GM20000 (cell line): ENCODE results near the gene GGACT.

Experiments used
- DNase-seq: peaks from one replicate; pipeline ENCODE4 v3.0.0; 2012; ENCODE audit warnings: low spot score
- CTCF ChIP-seq: IDR thresholded peaks from 2 replicates; pipeline ENCODE4 v1.5.1; 2012; ENCODE audit warnings: mild to moderate bottlenecking, control low read depth; ENCODE audit errors: extremely low read depth, missing control alignments

GGACT gene

DNA sequence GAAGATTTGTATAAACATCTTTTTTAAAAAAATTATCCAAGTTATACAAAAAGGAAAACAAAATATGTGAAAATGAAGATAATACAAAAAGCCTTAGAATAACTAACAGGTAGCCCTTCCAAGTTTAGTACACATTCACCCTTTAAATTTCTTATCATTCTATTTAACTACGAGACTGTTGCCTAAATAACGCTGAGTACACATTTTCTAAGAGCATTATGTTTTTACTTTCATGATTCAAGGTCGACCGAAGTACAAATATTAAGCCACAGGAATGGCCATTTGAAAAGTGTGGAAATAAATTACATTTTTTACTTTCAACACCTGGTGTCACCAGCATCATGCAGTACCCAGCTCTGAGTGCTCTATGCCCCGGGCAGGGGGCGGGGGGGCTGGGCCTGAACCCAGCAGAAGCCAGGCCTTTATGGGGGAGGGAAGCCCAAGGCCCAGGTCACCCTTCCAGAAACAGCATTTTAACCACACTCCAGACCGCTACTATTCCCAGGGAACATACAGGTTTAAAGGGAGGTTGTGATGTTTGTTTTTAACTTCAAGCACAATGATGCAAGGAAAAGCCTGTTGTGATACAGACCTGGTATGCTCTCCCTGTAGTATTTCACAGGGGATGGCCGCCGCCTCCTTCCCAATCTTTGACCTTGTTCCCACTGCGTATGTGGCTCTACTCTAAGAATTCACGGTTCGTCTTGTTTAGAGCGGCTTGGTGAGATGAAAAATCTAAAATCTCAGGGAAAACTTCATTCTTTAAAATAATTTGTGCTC is 24.0 kb downstream of the GGACT start:
- TF ChIP-seq CTCF: no peak
- DNase-seq: no peak

DNA sequence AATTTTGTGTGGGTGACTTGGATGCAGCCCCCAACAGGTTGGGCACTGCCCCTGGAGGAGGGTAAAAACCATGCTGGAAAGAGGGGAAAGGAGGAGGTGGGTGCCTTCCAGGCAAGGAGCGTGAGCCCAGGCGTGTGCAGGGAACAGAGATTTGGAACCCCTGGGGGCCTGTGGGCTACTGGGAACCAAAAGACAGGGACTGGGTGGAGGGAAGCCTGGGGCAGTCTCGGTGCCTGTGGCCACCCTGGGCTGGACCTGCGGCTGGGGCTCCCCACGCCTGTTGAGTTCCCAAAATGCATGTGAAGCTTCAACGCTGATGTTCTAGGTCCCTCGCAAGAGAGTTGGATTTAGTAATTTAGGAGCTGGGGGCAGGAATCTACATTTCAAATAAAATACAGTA is 24.8 kb downstream of the GGACT start:
- no peak for DNase-seq
- TF ChIP-seq CTCF: no peak

- no peak for DNase-seq
- TF ChIP-seq CTCF: no peak
Observed at GRCh38 chr13:100561599-100562204, 26.9 kb downstream of the GGACT start.

DNA sequence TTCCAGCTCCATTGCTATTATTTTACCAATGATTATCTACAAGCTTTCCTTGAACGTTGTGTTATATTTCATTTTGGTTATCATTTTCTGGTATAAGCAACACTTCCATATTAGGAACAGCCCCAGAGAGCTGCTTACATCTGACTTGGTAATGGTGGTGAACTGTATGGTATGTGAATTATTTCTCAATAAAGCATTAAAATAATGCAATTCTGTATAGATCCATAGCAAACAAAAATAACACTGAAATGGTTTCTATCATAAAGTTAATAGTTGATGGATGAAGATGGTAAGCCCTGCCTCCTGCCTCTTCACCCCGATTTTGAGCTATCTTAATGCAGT is 27.5 kb downstream of the GGACT start:
- no peak for TF ChIP-seq CTCF
- no peak for DNase-seq

- DNase-seq: no peak
- no peak for TF ChIP-seq CTCF
Observed at GRCh38 chr13:100560498-100561157, 28.0 kb downstream of the GGACT start.

DNA sequence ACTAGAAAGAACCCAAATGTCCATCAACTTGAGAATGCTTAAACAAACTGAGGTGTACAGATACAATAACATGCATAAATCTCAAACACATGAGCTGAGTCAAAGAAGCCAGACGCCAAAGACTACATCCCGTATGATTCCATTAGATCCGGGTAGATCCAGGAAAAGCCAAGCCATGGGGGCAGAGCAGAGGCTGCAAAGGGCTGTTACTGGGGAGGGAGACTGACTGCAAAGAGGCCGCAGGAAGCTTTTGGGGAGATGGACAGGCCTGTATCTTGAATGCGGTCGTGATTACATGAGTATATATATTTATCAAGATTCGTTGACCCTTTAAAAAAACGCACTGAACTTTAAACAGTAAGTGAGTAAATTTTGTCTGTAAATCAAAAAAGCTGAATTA is 28.7 kb downstream of the GGACT start:
- no peak for DNase-seq
- no peak for TF ChIP-seq CTCF

DNA sequence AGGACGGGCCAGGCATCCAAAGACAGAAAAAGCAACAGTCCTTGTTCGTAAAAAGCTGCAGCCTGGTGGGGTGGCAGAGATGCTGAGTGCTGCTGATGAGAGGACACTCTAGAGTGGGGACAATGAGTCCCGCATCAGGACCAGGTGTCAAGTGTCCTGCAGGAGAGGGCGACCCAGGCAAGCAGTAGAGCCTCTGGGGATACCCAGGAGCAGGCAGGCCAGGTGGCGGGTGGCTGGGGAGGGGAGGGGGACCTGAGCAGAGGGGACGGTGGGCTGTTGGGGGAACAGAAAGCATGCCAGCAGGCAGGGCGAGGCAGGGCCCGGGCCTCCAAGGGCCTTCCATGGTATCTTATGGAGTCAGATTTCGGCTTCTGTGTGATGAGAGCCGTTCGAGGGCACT is 35.8 kb downstream of the GGACT start:
- no peak for TF ChIP-seq CTCF
- DNase-seq: no peak
